Measurements from ENCODE around the gene TRPM7. TPM values are rescaled to one million over a fixed set of nuclear protein-coding genes. Genes with fewer than 3 reads are reported as not detected.
"Not testable (repeated sequence)": the region's sequence is repeated elsewhere in the genome, so short reads cannot be mapped to it uniquely, and the experiment has no call there.

The TRPM7 gene
- total and polyA plus RNA-seq, 4 experiments from 2014 or later, result 12.2 to 66.7 (median 40.1) TPM

- no peak overlapping the region for H3K4me3 ChIP-seq (ENCODE audit: low read length in 2 of 2)
- no peaks in the 10 kb centered on the region for H3K9me3 Mint-ChIP-seq
- H3K27me3 Mint-ChIP-seq, result no peaks in the 10 kb centered on the region
- no peak overlapping the region for H3K4me3 Mint-ChIP-seq
- ChIA-PET CTCF (ENCODE audit: partially characterized antibody) (no interaction called here), POLR2A (ENCODE audit: partially characterized antibody) (interaction anchor here (0.9 kb wide), 1 partner anchor 11 kb away, joined by 3 read pairs; no protein-coding TSS in a partner anchor)
- H3K9me3 ChIP-seq (ENCODE audit: control insufficient read depth in 1 of 2, low read length in 2 of 2), result no peaks in the 10 kb centered on the region
- peaks cover 0 to 1% (median 0%) of the 10 kb centered on the region in 4 donors for H3K4me1 Mint-ChIP-seq
- H3K4me1 ChIP-seq (ENCODE audit: insufficient read depth, low read length), result no peaks in the 10 kb centered on the region
- H3K27ac Mint-ChIP-seq, result peak overlapping the region in 1 of 7 donors; percentile 12
- peaks cover 20% of the 10 kb centered on the region for H3K36me3 ChIP-seq (ENCODE audit: insufficient read depth, low read length)
- H3K27me3 ChIP-seq (ENCODE audit: insufficient read depth, low read length), result no peaks in the 10 kb centered on the region
- no peak for DNase-seq
- intact Hi-C loops (cut with micrococcal nuclease), result no loop called here
- H3K36me3 Mint-ChIP-seq, result peaks cover 24 to 63% of the 10 kb centered on the region in 2 donors
- H3K27ac ChIP-seq (ENCODE audit: low read depth, low read length), result no peak overlapping the region
Measured at GRCh38 chr15:50576166-50576565, 110.4 kb downstream of the TRPM7 start.

DNA sequence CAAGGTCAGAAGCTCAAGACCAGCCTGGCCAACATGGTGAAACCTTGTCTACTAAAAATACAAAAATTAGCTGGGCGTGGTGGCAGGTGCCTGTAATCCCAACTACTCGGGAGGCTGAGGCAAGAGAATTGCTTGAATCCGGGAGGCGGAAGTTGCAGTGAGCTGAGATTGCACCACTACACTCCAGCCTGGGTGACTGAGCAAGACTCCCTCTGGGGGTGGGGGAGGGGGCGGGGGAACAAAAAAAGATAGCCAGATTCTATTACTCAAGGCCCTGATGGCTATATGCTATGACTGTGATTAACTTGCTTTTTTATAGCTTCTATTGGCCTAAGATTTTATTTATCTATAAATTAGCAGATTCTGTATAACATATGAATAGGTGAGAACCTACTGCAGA lies 112.8 kb downstream of the TRPM7 start:
- POLR2A ChIA-PET (ENCODE audit: partially characterized antibody); H3K27me3 ChIP-seq (ENCODE audit: insufficient read depth, low read length); H3K4me3 ChIP-seq (ENCODE audit: low read length in 2 of 2); H3K27me3 Mint-ChIP-seq; H3K4me3 Mint-ChIP-seq; H3K9me3 Mint-ChIP-seq; H3K4me1 ChIP-seq (ENCODE audit: insufficient read depth, low read length); DNase-seq; intact Hi-C loops (cut with micrococcal nuclease); H3K27ac ChIP-seq (ENCODE audit: low read depth, low read length); CTCF ChIA-PET (ENCODE audit: partially characterized antibody); H3K9me3 ChIP-seq (ENCODE audit: control insufficient read depth in 1 of 2, low read length in 2 of 2); H3K4me1 Mint-ChIP-seq: not testable (repeated sequence)
- Mint-ChIP-seq H3K36me3 (peaks cover 35 to 68% of the 10 kb centered on the region in 2 donors), H3K27ac (peak overlapping the region in 1 of 7 donors; percentile 41)
- H3K36me3 ChIP-seq (ENCODE audit: insufficient read depth, low read length), result peaks cover 32% of the 10 kb centered on the region

DNA sequence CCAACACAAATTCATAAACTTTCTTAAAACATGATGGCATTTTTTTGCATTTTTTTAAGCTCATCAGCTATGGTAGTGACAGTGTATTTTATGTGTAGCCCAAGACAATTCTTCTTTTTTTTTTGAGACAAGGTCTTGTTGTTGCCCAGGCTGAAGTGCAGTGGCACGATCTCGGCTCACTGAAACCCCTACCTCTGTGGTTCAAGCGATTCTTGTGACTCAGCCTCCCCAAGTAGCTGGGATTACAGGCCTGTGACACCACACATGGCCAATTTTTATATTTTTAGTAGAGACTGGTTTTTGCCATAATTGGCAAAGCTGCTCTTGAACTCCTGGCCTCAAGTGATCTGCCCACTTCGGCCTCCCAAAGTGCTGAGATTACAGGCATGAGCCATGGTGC lies 122.8 kb downstream of the TRPM7 start:
- H3K9me3 ChIP-seq (ENCODE audit: control insufficient read depth in 1 of 2, low read length in 2 of 2), result no peaks in the 10 kb centered on the region
- DNase-seq, result no peak
- POLR2A ChIA-PET (ENCODE audit: partially characterized antibody), result no interaction called here
- Mint-ChIP-seq H3K36me3 (peaks cover 39 to 49% of the 10 kb centered on the region in 2 donors), H3K27me3 (no peaks in the 10 kb centered on the region), H3K27ac (peak overlapping the region in 4 of 7 donors; percentile 12 to 93 (median 31)), H3K9me3 (no peaks in the 10 kb centered on the region), H3K4me1 (peaks cover 0 to 9% (median under 1%) of the 10 kb centered on the region in 4 donors), H3K4me3 (no peak overlapping the region)
- H3K36me3 ChIP-seq (ENCODE audit: insufficient read depth, low read length), result peaks cover 10% of the 10 kb centered on the region
- CTCF ChIA-PET (ENCODE audit: partially characterized antibody), result no interaction called here
- no peaks in the 10 kb centered on the region for H3K27me3 ChIP-seq (ENCODE audit: insufficient read depth, low read length)
- intact Hi-C loops (cut with micrococcal nuclease), result no loop called here
- no peaks in the 10 kb centered on the region for H3K4me1 ChIP-seq (ENCODE audit: insufficient read depth, low read length)
- H3K4me3 ChIP-seq (ENCODE audit: low read length in 2 of 2), result no peak overlapping the region
- no peak overlapping the region for H3K27ac ChIP-seq (ENCODE audit: low read depth, low read length)

GRCh38 chr15:50562735-50563640 lies 123.6 kb downstream of the TRPM7 start:
- H3K36me3 Mint-ChIP-seq, result peaks cover 32 to 44% of the 10 kb centered on the region in 2 donors
- no peak for DNase-seq
- H3K4me3 ChIP-seq (ENCODE audit: low read length in 2 of 2), result no peak overlapping the region
- H3K27me3 Mint-ChIP-seq, result no peaks in the 10 kb centered on the region
- no peaks in the 10 kb centered on the region for H3K4me1 ChIP-seq (ENCODE audit: insufficient read depth, low read length)
- no peak overlapping the region for H3K4me3 Mint-ChIP-seq
- ChIA-PET POLR2A (ENCODE audit: partially characterized antibody) (no interaction called here), CTCF (ENCODE audit: partially characterized antibody) (no interaction called here)
- no peaks in the 10 kb centered on the region for H3K9me3 Mint-ChIP-seq
- H3K36me3 ChIP-seq (ENCODE audit: insufficient read depth, low read length), result peaks cover 10% of the 10 kb centered on the region
- peaks cover 0 to 9% (median under 1%) of the 10 kb centered on the region in 4 donors for H3K4me1 Mint-ChIP-seq
- H3K27ac ChIP-seq (ENCODE audit: low read depth, low read length), result no peak overlapping the region
- no peaks in the 10 kb centered on the region for H3K27me3 ChIP-seq (ENCODE audit: insufficient read depth, low read length)
- intact Hi-C loops (cut with micrococcal nuclease), result no loop called here
- H3K27ac Mint-ChIP-seq, result peak overlapping the region in 6 of 7 donors; percentile 34 to 93 (median 66)
- H3K9me3 ChIP-seq (ENCODE audit: control insufficient read depth in 1 of 2, low read length in 2 of 2), result no peaks in the 10 kb centered on the region

DNA sequence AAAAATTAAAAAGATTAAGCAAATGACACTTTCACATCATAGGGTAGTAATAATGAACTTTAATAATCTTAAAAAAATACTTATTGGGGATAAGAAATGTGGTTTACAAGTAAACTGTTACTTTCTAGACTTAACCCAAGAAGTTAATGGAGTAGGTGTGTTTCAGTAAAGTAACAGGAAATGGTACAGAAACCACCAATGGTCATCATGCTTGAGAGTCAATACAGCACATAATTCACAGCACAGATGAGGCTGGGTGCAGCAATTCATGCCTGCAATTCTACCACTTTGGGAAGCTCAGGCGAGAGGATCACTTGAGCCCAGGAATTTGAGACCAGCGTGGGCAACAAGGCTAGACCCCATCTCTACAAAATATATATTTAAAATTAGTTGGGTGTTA lies 128.6 kb downstream of the TRPM7 start:
- Histone ChIP-seq H3K36me3 (ENCODE audit: insufficient read depth, low read length) (peaks cover 6% of the 10 kb centered on the region), H3K27me3 (ENCODE audit: insufficient read depth, low read length) (no peaks in the 10 kb centered on the region), H3K4me3 (ENCODE audit: low read length in 2 of 2) (no peak overlapping the region), H3K27ac (ENCODE audit: low read depth, low read length) (no peak overlapping the region), H3K9me3 (ENCODE audit: control insufficient read depth in 1 of 2, low read length in 2 of 2) (no peaks in the 10 kb centered on the region), H3K4me1 (ENCODE audit: insufficient read depth, low read length) (peaks cover 6% of the 10 kb centered on the region)
- H3K9me3 Mint-ChIP-seq, result no peaks in the 10 kb centered on the region
- intact Hi-C loops (cut with micrococcal nuclease), result no loop called here
- peaks cover 7 to 12% (median 10%) of the 10 kb centered on the region in 4 donors for H3K4me1 Mint-ChIP-seq
- H3K27me3 Mint-ChIP-seq, result no peaks in the 10 kb centered on the region
- no peak overlapping the region for H3K27ac Mint-ChIP-seq
- ChIA-PET CTCF (ENCODE audit: partially characterized antibody) (no interaction called here), POLR2A (ENCODE audit: partially characterized antibody) (no interaction called here)
- peaks cover 23 to 31% of the 10 kb centered on the region in 2 donors for H3K36me3 Mint-ChIP-seq
- no peak for DNase-seq
- H3K4me3 Mint-ChIP-seq, result no peak overlapping the region

DNA sequence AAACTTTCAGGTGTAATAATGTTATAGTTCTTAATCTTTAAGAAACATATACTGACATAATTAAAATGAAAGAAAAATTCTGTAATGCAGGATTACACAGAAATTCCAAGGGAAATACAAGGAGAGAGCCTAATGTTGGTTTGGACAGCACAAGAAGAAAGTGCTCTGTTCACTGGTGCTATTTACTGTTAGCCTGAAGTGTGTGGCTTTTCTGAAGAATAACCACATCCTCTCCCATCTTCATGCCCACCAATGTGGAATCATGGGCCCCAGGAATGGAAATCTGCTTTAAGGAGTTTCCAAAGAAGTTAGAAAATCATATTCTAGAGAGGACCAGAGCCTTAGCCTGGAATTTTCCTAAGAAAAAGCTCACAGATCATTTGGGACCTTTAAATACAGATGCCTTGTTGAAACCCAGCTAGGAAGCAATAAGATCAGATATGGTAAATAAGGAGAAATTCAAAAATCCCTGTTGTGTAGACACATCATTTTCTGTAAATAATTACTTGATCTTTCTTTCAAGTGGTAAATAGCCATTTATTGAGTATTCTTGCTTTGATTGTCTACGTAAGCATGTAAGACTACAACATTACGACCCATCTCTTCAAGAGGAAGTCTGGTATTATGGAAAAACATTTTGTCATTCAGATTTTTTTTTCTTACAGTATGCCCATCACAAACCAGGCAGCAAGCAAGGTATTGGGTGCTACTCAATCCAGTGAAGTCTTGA lies 129.8 kb downstream of the TRPM7 start:
- Mint-ChIP-seq H3K27ac (peak overlapping the region in 6 of 7 donors; percentile 4 to 72 (median 36)), H3K9me3 (no peaks in the 10 kb centered on the region), H3K4me3 (no peak overlapping the region), H3K4me1 (peaks cover 7 to 13% (median 11%) of the 10 kb centered on the region in 4 donors), H3K36me3 (peaks cover 14 to 22% of the 10 kb centered on the region in 2 donors), H3K27me3 (no peaks in the 10 kb centered on the region)
- ChIA-PET POLR2A (ENCODE audit: partially characterized antibody) (no interaction called here), CTCF (ENCODE audit: partially characterized antibody) (no interaction called here)
- no peak for DNase-seq
- Histone ChIP-seq H3K36me3 (ENCODE audit: insufficient read depth, low read length) (peaks cover 6% of the 10 kb centered on the region), H3K4me3 (ENCODE audit: low read length in 2 of 2) (no peak overlapping the region), H3K9me3 (ENCODE audit: control insufficient read depth in 1 of 2, low read length in 2 of 2) (no peaks in the 10 kb centered on the region), H3K27me3 (ENCODE audit: insufficient read depth, low read length) (no peaks in the 10 kb centered on the region), H3K4me1 (ENCODE audit: insufficient read depth, low read length) (peaks cover 6% of the 10 kb centered on the region), H3K27ac (ENCODE audit: low read depth, low read length) (no peak overlapping the region)
- intact Hi-C loops (cut with micrococcal nuclease), result no loop called here

GRCh38 chr15:50552238-50552637 lies 134.4 kb downstream of the TRPM7 start:
- H3K27me3 Mint-ChIP-seq, result no peaks in the 10 kb centered on the region
- ChIA-PET CTCF (ENCODE audit: partially characterized antibody) (no interaction called here), POLR2A (ENCODE audit: partially characterized antibody) (no interaction called here)
- Histone ChIP-seq H3K9me3 (ENCODE audit: control insufficient read depth in 1 of 2, low read length in 2 of 2) (no peaks in the 10 kb centered on the region), H3K36me3 (ENCODE audit: insufficient read depth, low read length) (no peaks in the 10 kb centered on the region), H3K27ac (ENCODE audit: low read depth, low read length) (no peak overlapping the region), H3K4me1 (ENCODE audit: insufficient read depth, low read length) (peaks cover 6% of the 10 kb centered on the region), H3K4me3 (ENCODE audit: low read length in 2 of 2) (no peak overlapping the region), H3K27me3 (ENCODE audit: insufficient read depth, low read length) (no peaks in the 10 kb centered on the region)
- H3K4me3 Mint-ChIP-seq, result no peak overlapping the region
- peaks cover 0 to 2% of the 10 kb centered on the region in 2 donors for H3K36me3 Mint-ChIP-seq
- H3K4me1 Mint-ChIP-seq, result peaks cover 6 to 15% (median 13%) of the 10 kb centered on the region in 4 donors
- intact Hi-C loops (cut with micrococcal nuclease), result no loop called here
- peak overlapping the region in 1 of 7 donors; percentile 65 for H3K27ac Mint-ChIP-seq
- peaks cover 0 to 2% (median 0%) of the 10 kb centered on the region in 8 donors for H3K9me3 Mint-ChIP-seq
- DNase-seq, result no peak
